ENCODE data around the gene MARCHF4.

DNA sequence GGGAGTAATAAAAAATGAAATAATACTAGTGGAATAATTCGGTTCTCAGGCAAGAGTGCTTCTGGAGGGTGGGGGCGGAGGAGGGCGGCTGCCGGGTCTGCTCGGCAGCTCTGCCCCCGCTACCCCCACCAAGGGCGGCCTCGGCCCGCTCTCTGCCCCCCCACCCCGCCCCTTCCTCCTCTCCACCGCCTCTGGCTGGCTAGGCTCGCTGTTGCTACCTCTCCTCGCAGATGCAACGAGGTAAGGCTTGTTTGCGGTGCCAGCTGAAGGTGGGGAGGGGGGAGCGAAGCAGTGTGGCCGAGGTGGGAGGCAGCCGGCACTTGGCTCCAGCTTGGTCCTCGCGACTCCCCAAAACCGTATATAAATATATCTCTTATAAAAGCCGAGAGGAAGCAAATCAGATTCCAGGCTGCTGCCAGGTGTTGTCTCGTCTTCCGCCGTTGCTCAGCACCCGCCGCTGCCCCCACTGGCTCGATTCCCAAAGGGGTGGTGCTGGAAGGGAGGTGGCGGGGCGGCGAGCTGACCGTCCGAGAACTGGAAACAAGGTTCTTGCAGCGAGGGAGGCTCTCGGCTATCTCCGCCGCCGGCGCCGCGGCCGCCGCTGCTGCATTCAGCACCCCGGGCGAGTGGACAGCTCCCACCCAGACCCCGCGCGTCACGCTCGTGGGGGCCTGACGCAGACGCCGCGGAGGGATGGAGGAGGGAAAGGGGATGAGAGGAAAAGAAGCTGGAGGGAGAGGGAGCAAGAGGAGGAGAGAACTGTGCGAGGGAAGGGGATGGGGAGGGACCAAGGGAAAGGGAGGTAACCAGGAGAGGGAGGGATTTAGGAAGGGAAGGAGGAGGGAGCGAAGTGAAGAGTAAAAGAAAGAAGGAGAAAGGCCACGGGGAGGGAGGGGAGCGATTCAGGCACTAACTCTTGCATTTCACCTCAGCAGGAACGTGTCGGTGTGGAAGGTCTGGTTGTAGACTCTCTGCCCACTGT, at the start of gene MARCHF4:
- TF ChIP-seq, protein P1, sequence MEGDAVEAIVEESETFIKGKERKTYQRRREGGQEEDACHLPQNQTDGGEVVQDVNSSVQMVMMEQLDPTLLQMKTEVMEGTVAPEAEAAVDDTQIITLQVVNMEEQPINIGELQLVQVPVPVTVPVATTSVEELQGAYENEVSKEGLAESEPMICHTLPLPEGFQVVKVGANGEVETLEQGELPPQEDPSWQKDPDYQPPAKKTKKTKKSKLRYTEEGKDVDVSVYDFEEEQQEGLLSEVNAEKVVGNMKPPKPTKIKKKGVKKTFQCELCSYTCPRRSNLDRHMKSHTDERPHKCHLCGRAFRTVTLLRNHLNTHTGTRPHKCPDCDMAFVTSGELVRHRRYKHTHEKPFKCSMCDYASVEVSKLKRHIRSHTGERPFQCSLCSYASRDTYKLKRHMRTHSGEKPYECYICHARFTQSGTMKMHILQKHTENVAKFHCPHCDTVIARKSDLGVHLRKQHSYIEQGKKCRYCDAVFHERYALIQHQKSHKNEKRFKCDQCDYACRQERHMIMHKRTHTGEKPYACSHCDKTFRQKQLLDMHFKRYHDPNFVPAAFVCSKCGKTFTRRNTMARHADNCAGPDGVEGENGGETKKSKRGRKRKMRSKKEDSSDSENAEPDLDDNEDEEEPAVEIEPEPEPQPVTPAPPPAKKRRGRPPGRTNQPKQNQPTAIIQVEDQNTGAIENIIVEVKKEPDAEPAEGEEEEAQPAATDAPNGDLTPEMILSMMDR (IDR thresholded peaks at IDR 0.05; ENCODE audit: low read depth, low read length, missing input control), result no peak
- TF ChIP-seq EGR1 (IDR thresholded peaks at IDR 0.05; ENCODE audit: low read depth in 2 of 2), result no peak
- TF ChIP-seq JUND (IDR thresholded peaks at IDR 0.05), result no peak
- no peak for TF ChIP-seq YY1 (IDR thresholded peaks at IDR 0.05)
- TF ChIP-seq SP1 (IDR thresholded peaks at IDR 0.05), result no peak
- TF ChIP-seq, protein P2, sequence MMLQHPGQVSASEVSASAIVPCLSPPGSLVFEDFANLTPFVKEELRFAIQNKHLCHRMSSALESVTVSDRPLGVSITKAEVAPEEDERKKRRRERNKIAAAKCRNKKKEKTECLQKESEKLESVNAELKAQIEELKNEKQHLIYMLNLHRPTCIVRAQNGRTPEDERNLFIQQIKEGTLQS (IDR thresholded peaks at IDR 0.05), result no peak

Measured in liver (tissue), 3 donors.